HCT116 (cell line): Measurements from ENCODE around the gene LRRC47.

Experiments
- CTCF ChIP-seq, 3 experiments: fragments of 200-600 bp in 1 of 3; sonication (generic) in 1 of 3; IDR thresholded peaks in 2 of 3; conservative IDR thresholded peaks in 1 of 3; 2 replicates each; pipeline ENCODE4 v1.5.1; 2012 to 2017; ENCODE audit warnings: low read depth in 2 of 3, low read length in 2 of 3, antibody characterized with exemption in 1 of 3, borderline replicate concordance in 1 of 3, control low read depth in 1 of 3, mild to moderate bottlenecking in 1 of 3, mixed read lengths in 1 of 3, mixed run types in 1 of 3, moderate library complexity in 1 of 3; ENCODE audit not compliant: insufficient read depth in 1 of 3
- EZH2 ChIP-seq: fragments of 200-600 bp; sonication (generic); IDR thresholded peaks from 2 replicates; pipeline ENCODE4 v1.6.1; 2017; ENCODE audit warnings: antibody characterized with exemption, mixed run types
- FOSL1 ChIP-seq: IDR thresholded peaks from 2 replicates; pipeline ENCODE4 v1.6.1; 2012; ENCODE audit warnings: low read depth
- POLR2AphosphoS5 ChIP-seq: IDR thresholded peaks from 2 replicates; pipeline ENCODE4 v1.6.1; 2011; ENCODE audit warnings: mild to moderate bottlenecking, low read depth, low read length, moderate library complexity
- YY1 ChIP-seq: IDR thresholded peaks from 2 replicates; pipeline ENCODE4 v1.6.1; 2011; ENCODE audit warnings: low read length, low read depth, moderate library complexity, mild to moderate bottlenecking; ENCODE audit not compliant: insufficient replicate concordance; ENCODE audit errors: extremely low read depth
- ZFX ChIP-seq: fragments of 450-650 bp; IDR thresholded peaks from 2 replicates; pipeline ENCODE4 v1.6.1; 2017

GRCh38 chr1:3774946-3775489, 21.3 kb downstream of the LRRC47 start:
- TF ChIP-seq POLR2AphosphoS5 (no peak), EZH2 (no peak), CTCF (IDR thresholded peaks at IDR 0.05 in 2 of 3, conservative IDR thresholded peaks at IDR 0.05 in 1 of 3; ENCODE audit: borderline replicate concordance in 1 of 3, insufficient read depth in 1 of 3, low read depth in 2 of 3, low read length in 2 of 3) (no peak), YY1 (no peak), ZFX (no peak), FOSL1 (no peak)
